SH-SY5Y (cell line): ENCODE measurements around the gene APOC1.

Experiments
- GATA2 ChIP-seq: IDR thresholded peaks from 2 replicates; pipeline ENCODE4 v1.6.1; 2011; ENCODE audit warnings: mild to moderate bottlenecking, low read depth, low read length
- GATA3 ChIP-seq: IDR thresholded peaks from 2 replicates; pipeline ENCODE4 v1.6.1; 2011; ENCODE audit warnings: low read depth, mild to moderate bottlenecking, low read length, moderate library complexity

DNA sequence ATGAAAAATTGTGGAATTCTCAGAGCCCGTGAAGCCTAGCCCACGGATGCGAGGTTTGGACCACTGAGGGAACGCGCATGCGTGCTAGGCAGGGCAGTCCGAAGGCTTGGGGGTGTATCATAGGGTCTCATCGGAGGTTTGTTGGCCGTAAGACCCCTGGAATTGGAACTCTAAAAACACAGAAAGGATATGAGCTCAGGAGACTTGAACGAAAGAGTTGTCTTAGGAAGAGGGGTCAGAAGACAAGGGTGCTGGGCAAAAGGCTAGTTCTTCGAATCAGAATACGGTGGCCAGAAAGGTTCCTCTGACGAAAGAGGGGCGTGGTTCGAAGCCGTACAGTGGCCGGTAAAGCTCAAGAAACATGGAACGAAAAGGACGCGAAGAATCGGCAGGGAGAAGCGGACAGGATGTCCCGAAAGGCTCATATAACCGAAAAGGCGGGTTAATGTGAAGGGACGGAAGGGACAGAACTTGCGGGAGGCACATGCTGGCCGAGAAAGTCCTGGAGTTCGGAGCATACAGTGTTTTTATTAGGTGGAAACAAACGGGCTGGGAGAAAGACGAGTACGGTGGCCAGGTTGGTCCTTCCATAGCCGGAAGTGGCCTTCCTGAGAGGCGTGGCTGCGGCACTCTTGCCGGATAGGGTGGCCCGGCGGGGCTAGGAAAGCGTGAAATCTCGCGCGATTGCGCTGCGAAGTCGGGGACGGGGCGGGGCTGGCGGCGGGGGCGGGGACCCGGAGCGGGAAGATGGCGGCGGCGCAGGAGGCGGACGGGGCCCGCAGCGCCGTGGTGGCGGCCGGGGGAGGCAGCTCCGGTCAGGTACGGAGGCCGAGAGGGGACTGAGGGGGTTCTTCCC, 40.5 kb downstream of the APOC1 start, which contains the start of gene CLPTM1:
- TF ChIP-seq GATA2 (no peak), GATA3 (no peak)
